Inflammatory macrophage treated with lipopolysaccharide for 4 hours (primary cell): ENCODE measurements around the gene CDK10.
A peak's percentile ranks its signal among the peaks of the same experiment; 100 is the strongest.

Experiments used
- DNase-seq: peaks from one replicate; pipeline ENCODE4 v3.0.0-alpha.2; 2020

Gene CDK10

GRCh38 chr16:89716916-89717687 lies 30.6 kb downstream of the CDK10 start:
- DNase-seq, result no peak

GRCh38 chr16:89717688-89718505 lies 31.4 kb downstream of the CDK10 start:
- no peak for DNase-seq

GRCh38 chr16:89720551-89720812 lies 34.0 kb downstream of the CDK10 start:
- DNase-seq, result peak; percentile 10

- DNase-seq, result peak; percentile 83
These were observed 34.5 kb downstream of the CDK10 start, which contains the start of the genes VPS9D1 and ZNF276 for GRCh38 chr16:89720813-89721545. Gene VPS9D1, minus strand, starts transcription at chr16:89720898. Its CDS starts 37 bp downstream, at chr16:89720861. Gene ZNF276, plus strand, starts transcription at chr16:89721537. Its CDS starts 104 bp downstream, at chr16:89721641.

- peak; percentile 72 for DNase-seq
These were observed 35.3 kb downstream of the CDK10 start for GRCh38 chr16:89721546-89722391.

- peak; percentile 71 for DNase-seq
These were observed 36.1 kb downstream of the CDK10 start for GRCh38 chr16:89722392-89723278.

GRCh38 chr16:89723279-89724250 lies 37.1 kb downstream of the CDK10 start:
- no peak for DNase-seq

GRCh38 chr16:89727406-89728120 lies 41.1 kb downstream of the CDK10 start:
- no peak for DNase-seq

GRCh38 chr16:89729293-89729692 lies 42.8 kb downstream of the CDK10 start:
- no peak for DNase-seq

GRCh38 chr16:89729863-89730593 lies 43.5 kb downstream of the CDK10 start:
- DNase-seq, result no peak

GRCh38 chr16:89730610-89731234 lies 44.2 kb downstream of the CDK10 start:
- no peak for DNase-seq

GRCh38 chr16:89732142-89732917 lies 45.8 kb downstream of the CDK10 start:
- DNase-seq, result no peak

GRCh38 chr16:89732918-89733242 lies 46.4 kb downstream of the CDK10 start:
- no peak for DNase-seq

- DNase-seq, result no peak
These were observed 46.8 kb downstream of the CDK10 start for GRCh38 chr16:89733322-89733721.

- no peak for DNase-seq
These were observed 47.3 kb downstream of the CDK10 start for GRCh38 chr16:89733792-89734191.

GRCh38 chr16:89736554-89736953 lies 50.1 kb downstream of the CDK10 start:
- DNase-seq, result no peak

GRCh38 chr16:89737341-89738071 lies 51.0 kb downstream of the CDK10 start:
- no peak for DNase-seq
